COLO668 (cell line): ENCODE data around the gene LRP2BP.
A peak's percentile ranks its signal among the peaks of the same experiment; 100 is the strongest.

Experiments used
- DNase-seq: peaks from one replicate; lab custom pipeline; 2025; ENCODE audit not compliant: unreplicated experiment; lab: John Stamatoyannopoulos, UW

LRP2BP gene

DNA sequence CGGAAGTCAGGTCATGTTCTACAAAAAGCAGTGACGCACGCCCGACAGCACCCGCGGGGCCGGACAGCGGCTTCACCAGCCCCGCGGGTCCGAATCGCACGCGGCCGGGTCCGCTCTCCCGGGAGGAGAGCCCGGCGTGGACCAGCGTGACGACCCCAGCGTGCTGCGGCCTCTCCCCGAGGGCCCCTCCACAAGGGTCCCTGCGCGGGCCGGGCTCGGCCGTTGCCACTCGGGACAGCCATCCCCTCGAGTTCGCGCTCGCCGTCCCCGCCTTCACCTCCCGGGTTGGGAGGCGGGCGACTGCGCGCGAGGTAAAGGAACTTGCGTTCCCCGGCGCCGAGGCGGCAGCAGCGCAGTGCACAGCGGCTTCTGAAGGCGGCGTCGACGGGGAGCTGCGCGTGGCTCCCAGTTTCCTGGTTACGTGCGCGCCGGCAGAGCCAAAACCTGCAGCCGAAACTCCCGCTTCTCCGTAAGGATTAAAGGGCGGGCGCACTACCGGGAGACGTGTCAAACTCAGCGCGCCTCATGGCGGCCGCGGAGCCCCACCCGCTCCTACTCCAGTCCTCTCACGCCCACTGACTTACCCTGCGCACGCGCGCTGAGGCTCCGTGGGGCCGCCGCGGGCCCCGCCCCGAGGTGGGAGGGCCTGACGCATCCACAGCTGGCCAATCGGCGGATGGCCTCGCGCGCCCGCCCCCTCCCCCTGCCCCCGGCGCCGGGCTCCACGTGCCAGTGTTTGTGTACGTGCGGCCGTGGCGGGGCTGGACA, 416 bp upstream of the LRP2BP start:
- peak; percentile 98 for DNase-seq

DNA sequence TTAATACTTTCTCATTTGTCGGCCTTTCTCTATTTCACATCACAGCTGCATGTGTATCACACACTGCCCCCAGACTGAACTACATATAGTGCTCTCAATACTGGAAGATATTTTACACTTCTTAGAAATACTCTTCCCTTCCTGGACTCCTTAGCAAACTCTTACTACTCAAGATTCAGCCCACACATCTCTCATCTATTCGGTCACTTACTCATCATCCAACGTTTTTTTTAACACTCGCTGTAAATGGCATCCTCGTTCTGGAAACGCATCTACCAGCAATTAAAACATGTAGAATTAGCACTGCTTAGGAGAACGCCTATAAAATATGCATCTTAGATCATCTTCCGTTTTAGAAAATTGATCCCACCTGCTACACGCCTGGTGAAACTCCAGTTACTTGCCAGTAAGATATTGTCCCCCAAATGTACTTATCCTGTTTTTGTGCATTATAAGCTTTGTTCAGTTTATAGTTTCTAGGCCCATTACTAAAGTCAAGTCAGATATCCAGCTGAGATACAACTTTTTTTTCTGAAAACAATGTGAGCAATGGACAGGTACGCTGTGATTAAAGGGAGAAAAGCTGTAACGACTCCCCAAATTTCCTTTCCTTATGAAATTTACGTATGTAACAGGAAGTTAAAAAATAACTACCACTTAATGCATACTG, 1.0 kb downstream of the LRP2BP start:
- no peak for DNase-seq

DNA sequence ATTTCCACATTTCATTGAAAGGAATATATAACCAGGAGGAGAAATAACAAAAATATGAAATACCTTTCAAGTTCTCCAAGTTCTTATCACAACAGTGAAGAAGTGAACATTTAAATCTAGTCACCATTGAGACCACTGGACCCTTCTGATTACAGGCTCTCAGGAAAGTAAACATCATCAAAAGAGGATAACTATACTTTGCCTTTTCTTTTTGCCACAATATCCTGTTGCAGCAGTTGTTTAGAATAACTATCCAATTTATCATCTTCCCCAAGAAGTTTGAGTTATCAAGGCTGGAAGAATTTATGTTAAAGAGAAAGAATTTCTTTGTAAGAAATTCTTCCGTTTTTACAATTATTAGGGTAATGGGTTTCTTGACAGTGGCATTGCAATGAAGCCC, 3.6 kb downstream of the LRP2BP start:
- no peak for DNase-seq

DNA sequence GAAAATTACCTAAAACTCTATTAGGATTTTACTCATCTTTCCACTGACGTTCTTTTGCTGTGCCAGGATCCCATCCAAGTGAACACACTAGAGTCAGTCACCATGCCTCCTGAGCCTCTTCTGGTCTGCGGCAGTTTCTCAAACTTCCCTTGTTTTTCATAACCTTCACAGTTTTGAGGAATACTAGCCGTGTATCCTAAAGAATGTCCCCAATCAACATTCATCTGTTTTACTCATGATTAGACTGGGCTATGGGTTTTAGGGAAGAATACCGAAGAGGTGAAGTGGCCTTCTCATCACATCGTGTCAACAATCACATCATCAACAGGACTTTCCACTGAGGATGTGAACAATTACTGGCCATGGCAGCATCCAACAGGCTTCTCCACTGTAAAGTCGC, 4.8 kb downstream of the LRP2BP start:
- no peak for DNase-seq

DNA sequence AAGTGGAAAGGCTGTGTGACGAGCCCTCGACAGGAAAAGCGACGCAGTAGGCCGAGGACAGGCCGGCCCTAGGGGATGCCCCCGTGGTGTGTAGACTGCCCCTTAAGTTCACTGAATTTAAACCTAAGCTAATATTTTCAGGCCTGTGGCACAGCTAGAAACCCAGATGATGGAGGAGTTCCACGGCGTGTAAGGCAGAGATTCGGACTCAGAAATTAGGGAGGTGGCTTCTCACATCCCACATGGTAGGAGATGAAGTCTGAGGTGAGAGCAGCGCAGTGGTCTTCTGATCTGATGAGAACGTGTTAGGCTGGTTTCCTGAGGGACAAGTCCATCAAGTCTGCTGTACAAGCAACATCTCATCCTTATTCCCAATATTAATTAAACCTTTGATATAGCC, 7.8 kb downstream of the LRP2BP start:
- no peak for DNase-seq

DNA sequence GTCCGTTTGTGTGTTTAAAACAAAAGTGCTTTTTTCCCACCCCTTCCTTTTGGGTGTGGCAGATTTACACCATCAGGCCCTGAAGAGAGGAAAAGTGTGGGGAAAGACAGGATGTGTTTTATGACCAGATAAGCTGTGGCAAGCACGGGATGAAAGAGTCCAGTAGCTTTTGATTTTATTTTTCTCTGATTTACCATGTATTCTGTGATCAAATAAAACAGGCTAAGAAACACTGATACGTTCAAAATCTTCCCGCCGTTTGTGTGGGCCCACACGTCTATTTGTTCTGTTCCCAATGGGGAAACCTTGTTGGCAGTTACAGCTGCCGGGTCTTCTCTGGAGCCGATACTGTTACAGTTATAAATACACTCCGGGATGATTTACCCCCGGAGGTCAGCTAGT, 10.8 kb downstream of the LRP2BP start:
- DNase-seq: no peak

DNA sequence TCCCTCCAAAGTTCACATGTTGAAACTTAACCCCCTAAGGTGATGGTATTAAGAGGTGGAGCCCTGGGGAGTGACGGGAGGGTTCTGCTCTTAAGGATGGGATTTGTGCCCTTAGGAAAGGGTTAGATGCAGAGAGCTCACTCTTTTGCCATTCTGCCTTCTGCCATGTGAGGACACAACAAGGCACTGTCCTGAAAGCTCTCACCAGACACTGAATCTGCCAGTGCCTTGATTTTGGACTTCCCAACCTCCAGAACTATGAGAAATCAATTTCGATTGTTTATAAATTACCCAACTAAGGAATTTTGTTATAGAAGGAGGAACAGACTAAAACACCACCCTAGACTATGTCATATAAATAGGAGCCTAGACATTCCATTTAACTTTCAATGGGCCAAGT, 11.7 kb downstream of the LRP2BP start:
- DNase-seq: no peak

DNA sequence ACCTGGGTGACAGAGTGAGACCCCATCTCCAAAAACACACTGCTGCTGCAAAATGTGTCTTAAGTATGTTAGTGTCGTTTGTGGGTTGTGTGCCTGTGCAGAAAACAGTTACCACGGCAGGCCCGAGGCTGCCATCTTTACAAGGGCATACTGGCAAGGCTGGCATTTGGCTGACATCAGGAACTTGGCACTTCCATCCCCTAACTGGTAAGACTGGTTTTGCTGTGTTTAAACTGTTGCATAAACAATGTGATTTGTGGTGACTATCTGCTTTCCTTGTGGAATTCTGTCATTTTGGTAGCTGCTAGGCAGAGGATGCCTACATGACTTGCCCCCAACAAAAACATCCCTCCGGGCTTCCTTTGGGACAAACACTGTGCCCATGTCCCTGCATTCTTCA, 12.3 kb downstream of the LRP2BP start:
- no peak for DNase-seq

DNA sequence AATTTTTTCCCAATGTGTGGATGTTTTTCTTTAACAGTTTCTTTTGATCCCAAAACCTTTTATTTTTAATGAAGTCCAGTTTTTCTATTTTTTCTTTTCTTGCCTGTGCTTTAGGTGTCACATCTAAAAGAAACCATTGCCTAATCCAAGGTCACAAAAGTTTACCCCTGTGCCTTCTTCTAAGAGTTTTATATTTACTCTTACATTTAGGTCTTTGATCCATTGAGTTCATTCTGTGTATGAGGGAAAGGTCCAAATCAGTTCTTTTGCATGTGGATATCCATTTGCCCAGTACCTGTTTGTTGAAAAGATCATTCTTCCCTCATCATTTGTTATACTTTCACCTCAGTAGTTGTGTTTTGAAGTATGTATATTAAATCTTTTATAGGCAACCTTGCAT, 13.0 kb downstream of the LRP2BP start:
- no peak for DNase-seq

DNA sequence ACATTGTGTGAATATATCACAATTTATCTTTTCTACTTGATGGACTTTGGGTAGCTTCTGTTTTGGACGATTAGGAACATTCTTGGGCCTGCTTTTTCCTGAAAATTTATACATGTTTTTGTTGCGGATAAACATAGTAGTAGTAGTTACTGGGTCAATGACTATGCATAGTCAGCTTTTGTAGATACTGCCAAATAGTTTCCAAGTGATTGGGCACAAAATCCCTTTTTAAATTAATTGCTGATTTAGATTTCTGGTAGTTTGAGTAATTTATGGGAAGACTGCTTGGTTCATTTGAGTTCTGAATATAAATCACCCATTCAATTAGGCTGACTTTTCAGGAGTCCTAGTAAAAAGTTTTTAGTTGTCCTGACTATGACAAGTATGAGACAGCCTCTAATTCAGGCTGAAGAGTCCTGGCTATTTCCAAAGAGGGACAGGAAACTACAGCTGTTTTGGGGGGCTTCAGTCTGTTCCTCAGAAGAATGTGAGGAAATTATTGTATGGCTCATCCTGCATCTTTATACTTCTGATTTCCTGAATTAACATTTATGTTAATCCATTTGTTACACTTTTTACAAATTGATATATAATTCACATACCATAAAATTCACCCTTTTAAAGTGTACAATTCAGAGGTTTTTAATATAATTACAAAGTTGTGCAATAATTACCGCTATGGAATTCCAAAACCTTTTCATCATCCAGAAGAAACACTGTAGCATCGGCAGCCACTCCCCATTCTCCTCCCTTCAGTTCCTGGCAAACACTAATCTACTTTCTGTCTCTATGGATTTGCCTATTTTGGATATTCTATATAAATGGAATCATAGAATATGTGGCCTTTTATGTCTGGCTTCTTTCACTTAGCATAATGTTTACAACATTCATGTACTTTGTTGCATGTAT, 14.2 kb downstream of the LRP2BP start:
- DNase-seq: no peak

DNA sequence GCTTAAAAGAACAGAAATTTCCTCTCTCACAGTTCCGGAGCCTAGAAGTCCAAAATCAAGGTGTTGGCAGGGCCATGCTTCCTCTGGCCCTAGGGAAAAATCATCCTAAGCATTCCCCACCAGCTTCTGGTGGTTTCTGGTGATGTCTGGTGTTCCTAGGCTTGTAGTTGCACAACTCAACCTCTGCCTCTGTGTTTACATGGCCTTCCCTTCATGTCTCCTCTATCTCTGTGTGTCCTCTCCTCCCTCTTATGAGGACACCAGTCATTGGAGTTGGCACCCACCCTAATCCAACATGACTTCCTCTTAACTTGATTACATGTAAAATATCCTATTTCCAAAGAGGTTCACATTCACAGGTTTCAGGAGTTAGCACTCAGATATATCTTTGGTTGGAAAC, 15.4 kb downstream of the LRP2BP start:
- DNase-seq: no peak

DNA sequence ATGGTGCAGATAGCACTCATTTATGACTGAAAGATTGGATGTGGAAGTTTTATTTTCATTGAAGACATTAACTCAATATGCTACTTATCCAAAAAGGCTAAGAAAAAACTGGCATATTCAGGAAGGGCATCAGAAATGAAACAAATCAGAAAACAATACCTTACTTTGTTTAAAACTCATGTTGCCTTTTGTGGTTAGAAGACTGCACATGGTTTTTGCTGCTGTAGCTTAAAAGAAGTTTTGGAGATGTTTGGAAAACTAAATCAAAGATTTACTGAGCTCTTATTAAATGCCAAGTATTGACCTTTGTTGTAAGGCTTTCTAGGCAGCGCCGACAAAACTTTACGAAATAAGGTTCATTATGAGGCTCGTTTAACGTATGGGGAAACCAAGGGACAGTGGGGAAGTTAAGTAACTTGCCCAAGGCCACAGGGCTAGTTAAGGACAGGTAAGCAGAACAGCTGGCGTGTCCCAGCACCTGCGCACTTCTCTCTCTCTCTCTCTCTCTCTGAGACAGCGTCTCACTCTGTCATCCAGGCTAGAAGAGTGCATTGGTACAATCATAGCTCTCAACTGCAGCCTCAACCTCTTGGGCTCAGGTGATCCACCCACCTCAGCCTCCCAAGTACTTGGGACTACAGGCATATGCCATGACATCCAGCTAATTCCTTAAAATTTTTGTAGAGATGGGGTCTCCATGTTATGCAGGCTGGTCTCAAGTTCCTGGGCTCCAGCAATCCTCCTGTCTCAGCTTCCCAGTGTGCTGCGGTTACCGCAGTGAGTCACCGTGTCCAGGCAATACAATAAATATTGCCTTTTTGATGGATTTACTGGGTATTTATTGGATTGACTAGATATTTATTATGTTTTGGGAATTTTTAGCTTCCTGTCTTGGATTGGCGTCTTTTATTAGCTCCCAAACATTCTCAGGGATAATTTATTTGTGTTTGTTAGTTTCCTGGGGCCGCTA, 16.1 kb downstream of the LRP2BP start:
- DNase-seq: no peak

DNA sequence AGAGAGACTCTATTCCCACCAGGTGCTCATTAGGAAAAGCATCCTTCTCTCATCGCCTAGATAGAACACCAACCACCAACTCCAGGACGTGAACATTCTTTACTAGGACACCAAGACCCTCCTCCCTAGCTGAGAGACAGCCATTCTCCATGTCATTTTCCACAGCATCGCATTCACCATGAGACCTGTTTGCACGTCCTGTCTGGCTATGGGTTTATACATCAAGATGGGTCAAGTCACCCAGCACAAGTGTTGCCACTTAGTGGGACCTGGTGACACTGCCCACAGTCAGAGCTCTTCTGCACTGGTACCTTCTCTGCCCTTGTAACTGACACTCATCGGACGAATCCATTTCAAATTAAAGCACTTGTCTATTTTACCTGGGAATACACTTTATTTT, 17.5 kb downstream of the LRP2BP start:
- DNase-seq: no peak

DNA sequence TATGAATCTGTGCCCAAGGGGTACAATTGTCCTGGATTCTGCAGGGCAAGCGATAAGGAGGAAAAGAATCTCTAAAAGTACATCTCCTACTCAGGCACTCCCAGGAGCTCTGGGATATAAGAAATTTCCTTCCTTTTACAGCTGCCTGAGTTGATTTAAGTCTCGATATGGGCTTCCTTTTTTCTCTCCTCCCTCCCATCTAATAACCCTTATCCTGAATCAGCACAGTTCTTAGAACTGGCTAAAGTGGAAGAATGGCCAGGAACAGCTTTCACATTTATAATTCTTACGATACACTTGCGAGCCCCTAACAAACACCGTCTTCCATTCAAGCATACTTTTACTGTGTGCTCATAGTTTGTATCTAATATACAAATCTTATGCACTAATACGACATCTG, 21.2 kb downstream of the LRP2BP start:
- DNase-seq: no peak

DNA sequence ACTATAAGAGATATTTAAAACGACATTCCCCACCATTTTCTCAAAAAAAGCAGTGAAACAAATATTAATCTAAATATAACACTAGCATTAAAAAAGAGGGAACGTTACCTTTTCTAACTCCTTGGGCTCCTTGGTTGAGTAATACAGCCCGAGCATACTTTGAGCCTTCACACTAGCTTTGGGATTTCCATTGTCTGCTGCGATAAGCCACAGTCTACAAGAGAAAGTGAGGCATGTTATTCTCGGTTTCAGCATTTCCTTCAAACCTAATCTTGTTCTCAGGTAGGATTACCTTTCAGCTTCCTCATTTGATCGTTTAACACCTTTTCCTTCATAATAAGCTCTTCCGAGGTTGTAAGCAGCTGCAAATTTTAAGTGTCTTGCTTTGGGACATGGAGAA, 21.7 kb downstream of the LRP2BP start:
- DNase-seq: no peak

DNA sequence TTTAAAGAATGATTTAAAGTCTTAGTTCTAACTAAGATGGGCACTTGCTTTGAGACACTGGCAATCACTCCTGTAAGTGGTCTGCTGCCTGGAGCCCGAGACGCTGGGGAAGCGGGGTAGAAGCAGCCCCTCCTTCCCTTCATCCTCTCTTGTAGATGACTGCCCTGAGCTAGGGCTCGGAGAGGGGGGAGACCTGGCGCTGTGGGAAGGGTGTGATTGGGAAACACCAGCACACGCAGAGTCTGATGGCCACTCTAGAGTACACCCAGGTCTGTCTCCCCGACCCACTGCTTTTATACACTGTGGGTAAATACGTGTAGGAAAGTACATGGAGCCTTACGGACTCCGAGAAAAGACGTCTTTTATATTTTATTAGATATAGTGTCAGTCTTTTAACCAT, 24.0 kb downstream of the LRP2BP start:
- no peak for DNase-seq

DNA sequence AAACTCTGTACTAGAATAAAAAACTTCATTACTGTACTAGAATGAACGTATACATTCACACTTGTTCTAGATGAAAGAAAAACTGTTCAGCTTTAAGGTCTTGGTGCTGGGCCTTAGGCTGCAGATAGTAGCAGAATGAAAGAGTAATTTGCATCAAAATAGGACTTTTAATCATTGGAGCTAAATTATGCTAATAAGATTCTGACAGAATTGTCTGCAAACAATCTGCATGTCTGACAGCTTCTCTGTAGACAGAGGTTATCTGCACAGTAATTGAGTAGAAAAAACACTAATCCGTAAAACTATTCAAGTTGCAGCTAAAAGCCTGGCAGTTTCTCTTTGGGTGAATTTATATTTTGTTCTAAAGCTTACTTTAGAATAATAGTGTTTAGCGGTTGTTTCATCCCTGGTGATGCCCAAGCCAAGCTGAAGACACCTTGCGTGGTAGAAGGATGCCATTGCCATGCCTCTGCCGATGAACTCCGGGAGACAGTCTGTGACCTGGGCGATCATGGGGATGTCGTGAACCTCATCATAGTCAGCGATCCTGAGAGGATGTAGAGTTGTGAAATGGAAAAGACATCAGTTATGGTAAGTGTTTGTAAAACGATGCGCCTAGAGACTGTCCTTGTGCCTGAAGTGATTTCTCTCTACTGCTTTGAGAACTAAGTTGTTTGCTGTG, 25.3 kb downstream of the LRP2BP start:
- DNase-seq: no peak

DNA sequence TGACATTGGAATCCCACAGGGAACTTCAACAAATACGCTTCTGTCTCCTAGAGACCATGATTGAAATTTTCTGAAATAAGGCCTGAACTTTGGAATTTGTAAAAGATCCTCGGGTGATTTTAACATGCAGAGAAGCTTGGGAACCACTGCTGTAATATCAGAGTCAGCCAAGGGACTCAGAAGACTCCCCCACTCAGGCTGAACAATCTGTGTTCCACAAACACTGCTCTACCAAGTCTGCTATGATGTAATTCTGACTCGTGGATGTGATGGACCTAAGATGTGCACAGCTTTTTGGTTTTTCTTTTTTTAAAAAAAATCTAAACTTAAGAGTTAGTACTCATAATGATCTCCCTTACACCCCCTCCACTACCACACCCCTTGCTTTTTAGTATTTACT, 26.0 kb downstream of the LRP2BP start:
- DNase-seq: no peak

DNA sequence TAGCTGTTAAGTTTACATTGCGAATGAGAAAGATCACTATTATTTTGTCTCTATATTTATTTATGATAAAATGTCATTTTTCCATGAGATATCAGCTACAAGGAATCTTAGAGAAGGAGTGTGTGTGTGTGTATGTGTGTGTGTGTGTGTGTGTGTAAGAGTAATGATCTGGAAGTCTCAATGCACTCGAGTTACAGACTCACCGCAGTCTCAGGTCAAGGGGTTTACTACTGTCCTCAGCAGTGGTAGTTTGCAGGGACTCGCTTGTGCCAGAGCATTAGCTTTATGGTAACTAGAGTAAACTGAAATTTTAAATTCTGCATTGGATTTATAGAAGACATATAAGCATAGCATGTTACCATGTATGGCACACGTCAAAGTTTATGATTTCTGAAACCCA, 30.8 kb downstream of the LRP2BP start:
- DNase-seq: no peak

DNA sequence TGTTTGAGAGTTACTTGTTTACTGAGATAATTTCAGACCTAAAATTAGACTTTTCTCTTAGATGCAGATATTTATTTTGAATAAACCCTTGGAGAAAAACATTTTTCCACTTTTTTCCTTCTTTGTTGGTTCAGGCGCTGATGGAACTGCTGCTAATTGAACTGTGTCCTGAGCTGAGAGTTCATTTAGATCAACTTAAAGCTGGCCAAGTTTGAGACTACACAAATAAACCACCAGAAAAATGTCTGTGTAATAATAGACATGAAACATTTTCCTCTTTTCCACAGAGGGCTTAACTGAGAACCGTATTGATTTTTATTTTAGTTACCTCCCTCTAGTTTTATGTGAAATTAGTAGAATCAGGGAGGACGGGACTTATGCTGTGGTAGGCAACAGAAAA, 32.5 kb downstream of the LRP2BP start:
- DNase-seq: no peak
